ENCODE data around the gene RBSN.

RBSN gene

GRCh38 chr3:15110206-15110605 lies 11.3 kb upstream of the RBSN start:
- no peaks in the 10 kb centered on the region for H3K36me3 Mint-ChIP-seq
- H3K4me1 Mint-ChIP-seq: peaks cover 15% of the 10 kb centered on the region
- no peaks in the 10 kb centered on the region for H3K9me3 Mint-ChIP-seq
- H3K27me3 Mint-ChIP-seq: peaks cover 32% of the 10 kb centered on the region
- no peak overlapping the region for H3K4me3 Mint-ChIP-seq
- H3K27ac Mint-ChIP-seq: no peak overlapping the region
- no peak for ATAC-seq

GRCh38 chr3:15108869-15109268 lies 9.9 kb upstream of the RBSN start:
- Mint-ChIP-seq H3K27me3 (peaks cover 25% of the 10 kb centered on the region), H3K4me1 (peaks cover 15% of the 10 kb centered on the region), H3K36me3 (no peaks in the 10 kb centered on the region), H3K4me3 (no peak overlapping the region), H3K27ac (no peak overlapping the region), H3K9me3 (no peaks in the 10 kb centered on the region)
- ATAC-seq: no peak

GRCh38 chr3:15108082-15108545 lies 9.2 kb upstream of the RBSN start:
- Mint-ChIP-seq H3K36me3 (no peaks in the 10 kb centered on the region), H3K9me3 (no peaks in the 10 kb centered on the region), H3K4me3 (no peak overlapping the region), H3K27ac (no peak overlapping the region), H3K4me1 (peaks cover 15% of the 10 kb centered on the region), H3K27me3 (peaks cover 25% of the 10 kb centered on the region)
- ATAC-seq: peak; percentile 82

GRCh38 chr3:15107075-15107947 lies 8.4 kb upstream of the RBSN start:
- Mint-ChIP-seq H3K4me1 (peaks cover 15% of the 10 kb centered on the region), H3K27ac (no peak overlapping the region), H3K36me3 (no peaks in the 10 kb centered on the region), H3K27me3 (peaks cover 25% of the 10 kb centered on the region), H3K9me3 (no peaks in the 10 kb centered on the region), H3K4me3 (peak overlapping the region; percentile 7)
- ATAC-seq: no peak

- H3K9me3 Mint-ChIP-seq: no peaks in the 10 kb centered on the region
- H3K4me3 Mint-ChIP-seq: no peak overlapping the region
- H3K36me3 Mint-ChIP-seq: no peaks in the 10 kb centered on the region
- ATAC-seq: no peak
- peaks cover 26% of the 10 kb centered on the region for H3K4me1 Mint-ChIP-seq
- peaks cover 10% of the 10 kb centered on the region for H3K27me3 Mint-ChIP-seq
- H3K27ac Mint-ChIP-seq: no peak overlapping the region
These were observed 3.9 kb upstream of the RBSN start for GRCh38 chr3:15102836-15103235.

GRCh38 chr3:15102256-15102655 lies 3.3 kb upstream of the RBSN start:
- Mint-ChIP-seq H3K9me3 (no peaks in the 10 kb centered on the region), H3K4me3 (no peak overlapping the region), H3K36me3 (no peaks in the 10 kb centered on the region), H3K4me1 (peaks cover 24% of the 10 kb centered on the region), H3K27ac (no peak overlapping the region), H3K27me3 (peaks cover 4% of the 10 kb centered on the region)
- no peak for ATAC-seq

- peaks cover 9% of the 10 kb centered on the region for H3K36me3 Mint-ChIP-seq
- H3K27ac Mint-ChIP-seq: peak overlapping the region; percentile 92
- H3K27me3 Mint-ChIP-seq: no peaks in the 10 kb centered on the region
- peak overlapping the region; percentile 92 for H3K4me3 Mint-ChIP-seq
- peaks cover 22% of the 10 kb centered on the region for H3K4me1 Mint-ChIP-seq
- no peaks in the 10 kb centered on the region for H3K9me3 Mint-ChIP-seq
- ATAC-seq: peak; percentile 49
These were observed 583 bp upstream of the RBSN start for GRCh38 chr3:15099364-15100098.

GRCh38 chr3:15097891-15098290 lies 1.1 kb downstream of the RBSN start:
- H3K36me3 Mint-ChIP-seq: peaks cover 9% of the 10 kb centered on the region
- peak overlapping the region; percentile 92 for H3K4me3 Mint-ChIP-seq
- H3K9me3 Mint-ChIP-seq: no peaks in the 10 kb centered on the region
- peak overlapping the region; percentile 92 for H3K27ac Mint-ChIP-seq
- peaks cover 22% of the 10 kb centered on the region for H3K4me1 Mint-ChIP-seq
- peak; percentile 60 for ATAC-seq
- no peaks in the 10 kb centered on the region for H3K27me3 Mint-ChIP-seq

GRCh38 chr3:15096046-15096445 lies 2.9 kb downstream of the RBSN start:
- no peak overlapping the region for H3K4me3 Mint-ChIP-seq
- no peaks in the 10 kb centered on the region for H3K9me3 Mint-ChIP-seq
- no peaks in the 10 kb centered on the region for H3K27me3 Mint-ChIP-seq
- H3K36me3 Mint-ChIP-seq: peaks cover 15% of the 10 kb centered on the region
- no peak for ATAC-seq
- peaks cover 22% of the 10 kb centered on the region for H3K4me1 Mint-ChIP-seq
- no peak overlapping the region for H3K27ac Mint-ChIP-seq

GRCh38 chr3:15094187-15094875 lies 4.6 kb downstream of the RBSN start:
- Mint-ChIP-seq H3K9me3 (no peaks in the 10 kb centered on the region), H3K4me3 (no peak overlapping the region), H3K36me3 (peaks cover 27% of the 10 kb centered on the region), H3K4me1 (peaks cover 16% of the 10 kb centered on the region), H3K27ac (no peak overlapping the region), H3K27me3 (no peaks in the 10 kb centered on the region)
- no peak for ATAC-seq

- H3K27ac Mint-ChIP-seq: no peak overlapping the region
- ATAC-seq: no peak
These were observed 6.3 kb downstream of the RBSN start for GRCh38 chr3:15092686-15093085.

GRCh38 chr3:15091575-15091974 lies 7.4 kb downstream of the RBSN start:
- H3K27me3 Mint-ChIP-seq: no peaks in the 10 kb centered on the region
- peaks cover 33% of the 10 kb centered on the region for H3K36me3 Mint-ChIP-seq
- H3K27ac Mint-ChIP-seq: no peak overlapping the region
- H3K9me3 Mint-ChIP-seq: no peaks in the 10 kb centered on the region
- H3K4me1 Mint-ChIP-seq: no peaks in the 10 kb centered on the region
- ATAC-seq: no peak
- H3K4me3 Mint-ChIP-seq: no peak overlapping the region

More at GRCh38 chr3:15092686-15093085, 6.3 kb downstream of the RBSN start:
- H3K36me3 Mint-ChIP-seq: peaks cover 28% of the 10 kb centered on the region
- H3K27me3 Mint-ChIP-seq: no peaks in the 10 kb centered on the region
- H3K4me1 Mint-ChIP-seq: peaks cover 2% of the 10 kb centered on the region
- no peaks in the 10 kb centered on the region for H3K9me3 Mint-ChIP-seq
- H3K4me3 Mint-ChIP-seq: no peak overlapping the region

GRCh38 chr3:15089201-15089600 lies 9.7 kb downstream of the RBSN start:
- Mint-ChIP-seq H3K4me3 (no peak overlapping the region), H3K36me3 (peaks cover 44% of the 10 kb centered on the region), H3K27ac (no peak overlapping the region), H3K27me3 (no peaks in the 10 kb centered on the region), H3K4me1 (no peaks in the 10 kb centered on the region), H3K9me3 (no peaks in the 10 kb centered on the region)
- no peak for ATAC-seq

- peaks cover 65% of the 10 kb centered on the region for H3K36me3 Mint-ChIP-seq
These were observed 12.2 kb downstream of the RBSN start for GRCh38 chr3:15086699-15087098.

GRCh38 chr3:15086263-15086662 lies 12.7 kb downstream of the RBSN start:
- Mint-ChIP-seq H3K27me3 (no peaks in the 10 kb centered on the region), H3K27ac (no peak overlapping the region), H3K9me3 (no peaks in the 10 kb centered on the region), H3K36me3 (peaks cover 66% of the 10 kb centered on the region), H3K4me1 (no peaks in the 10 kb centered on the region), H3K4me3 (no peak overlapping the region)
- ATAC-seq: no peak

More at GRCh38 chr3:15086699-15087098, 12.2 kb downstream of the RBSN start:
- Mint-ChIP-seq H3K4me1 (no peaks in the 10 kb centered on the region), H3K4me3 (no peak overlapping the region), H3K27me3 (no peaks in the 10 kb centered on the region), H3K9me3 (no peaks in the 10 kb centered on the region), H3K27ac (no peak overlapping the region)
- no peak for ATAC-seq

Measured in stimulated activated memory B cell treated with anti-CD40 and anti-IgM and Interleukin-4, amounts not matched to agents 10 μg/mL and 1 μg/mL and 100 μg/mL, for 72 hours (primary cell).